ENCODE results near the gene TNS3.

Gene TNS3

GRCh38 chr7:47342296-47343060 is 239.4 kb downstream of the TNS3 start:
- H3K27ac ChIP-seq (ENCODE audit: low read length) = no peak overlapping the region
- no peak overlapping the region for H3K4me3 ChIP-seq (ENCODE audit: low read length)

DNA sequence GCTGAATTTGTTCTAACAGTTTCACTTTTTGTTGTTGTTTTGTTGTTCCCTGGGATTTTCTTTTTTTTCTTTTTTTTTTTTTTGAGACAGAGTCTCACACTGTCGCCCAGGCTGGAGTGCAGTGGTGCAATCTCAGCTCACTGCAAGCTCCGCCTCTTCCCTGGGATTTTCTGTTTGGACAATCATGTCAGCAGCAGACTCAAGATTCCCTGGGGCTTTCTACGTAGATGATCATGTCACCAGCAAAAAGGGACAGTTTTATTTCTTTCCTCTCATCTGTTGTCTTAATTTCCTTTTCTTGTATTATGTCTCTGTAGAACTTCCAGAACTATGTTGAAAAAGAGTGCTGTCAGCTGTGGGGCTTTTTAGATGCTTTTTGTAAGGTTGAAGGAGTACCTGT is 241.4 kb downstream of the TNS3 start:
- Histone ChIP-seq H3K27ac (ENCODE audit: low read length) (no peak overlapping the region), H3K36me3 (ENCODE audit: control insufficient read depth, low read depth, low read length) (no peaks in the 10 kb centered on the region), H3K9me3 (ENCODE audit: control insufficient read depth, low read depth, low read length) (no peaks in the 10 kb centered on the region), H3K27me3 (ENCODE audit: control insufficient read depth, insufficient read depth, low read length) (no peaks in the 10 kb centered on the region), H3K4me3 (ENCODE audit: low read length) (no peak overlapping the region), H3K9ac (ENCODE audit: low read length) (no peak overlapping the region), H3K4me1 (ENCODE audit: control insufficient read depth, low read depth, low read length) (no peaks in the 10 kb centered on the region)

More at GRCh38 chr7:47342296-47343060, 239.4 kb downstream of the TNS3 start:
- Histone ChIP-seq H3K27me3 (ENCODE audit: control insufficient read depth, insufficient read depth, low read length) (no peaks in the 10 kb centered on the region), H3K9ac (ENCODE audit: low read length) (no peak overlapping the region), H3K4me1 (ENCODE audit: control insufficient read depth, low read depth, low read length) (no peaks in the 10 kb centered on the region), H3K36me3 (ENCODE audit: control insufficient read depth, low read depth, low read length) (no peaks in the 10 kb centered on the region), H3K9me3 (ENCODE audit: control insufficient read depth, low read depth, low read length) (no peaks in the 10 kb centered on the region)

DNA sequence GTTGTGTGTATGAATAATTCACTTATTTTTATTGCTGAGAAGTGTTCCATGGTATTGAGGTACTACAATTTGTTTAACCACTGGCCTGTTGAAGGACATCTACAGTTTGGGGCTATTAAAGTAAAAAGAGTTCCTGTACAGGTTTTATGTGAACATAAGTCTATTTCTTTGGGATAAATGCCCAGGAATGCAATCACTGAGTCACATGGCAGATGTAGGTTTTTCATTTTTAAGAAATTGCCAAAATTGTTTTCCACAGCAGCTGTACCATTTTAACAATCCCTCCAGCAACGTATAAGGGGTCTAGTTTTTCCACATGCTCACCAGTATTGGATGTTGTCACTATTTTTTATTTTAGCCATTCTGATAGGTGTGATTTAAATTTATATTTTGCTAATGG is 243.9 kb downstream of the TNS3 start:
- Histone ChIP-seq H3K9me3 (ENCODE audit: control insufficient read depth, low read depth, low read length) (no peaks in the 10 kb centered on the region), H3K4me3 (ENCODE audit: low read length) (no peak overlapping the region), H3K27ac (ENCODE audit: low read length) (no peak overlapping the region), H3K36me3 (ENCODE audit: control insufficient read depth, low read depth, low read length) (no peaks in the 10 kb centered on the region), H3K9ac (ENCODE audit: low read length) (no peak overlapping the region), H3K4me1 (ENCODE audit: control insufficient read depth, low read depth, low read length) (peaks cover 4% of the 10 kb centered on the region), H3K27me3 (ENCODE audit: control insufficient read depth, insufficient read depth, low read length) (no peaks in the 10 kb centered on the region)

DNA sequence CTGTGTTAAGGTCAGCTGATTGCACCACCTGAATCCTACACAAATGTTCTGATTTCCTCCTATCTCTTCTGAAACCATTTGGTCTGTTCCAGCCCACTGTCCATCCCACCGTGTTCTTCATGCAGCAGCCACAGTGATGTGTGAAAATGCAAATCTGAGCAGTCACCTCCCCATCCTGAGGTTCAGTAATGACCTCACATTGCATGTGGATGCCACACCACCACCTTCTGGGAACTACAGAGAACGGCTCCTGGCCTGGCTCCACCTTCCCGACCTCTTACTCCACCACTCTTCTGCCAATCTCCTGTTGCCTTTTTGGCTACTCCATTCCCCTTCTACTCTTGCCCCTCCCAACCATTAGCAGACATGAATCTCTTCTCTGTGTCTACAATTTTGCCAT is 244.4 kb downstream of the TNS3 start:
- Histone ChIP-seq H3K27ac (ENCODE audit: low read length) (no peak overlapping the region), H3K27me3 (ENCODE audit: control insufficient read depth, insufficient read depth, low read length) (no peaks in the 10 kb centered on the region), H3K4me1 (ENCODE audit: control insufficient read depth, low read depth, low read length) (peaks cover 9% of the 10 kb centered on the region), H3K9ac (ENCODE audit: low read length) (no peak overlapping the region), H3K9me3 (ENCODE audit: control insufficient read depth, low read depth, low read length) (no peaks in the 10 kb centered on the region), H3K36me3 (ENCODE audit: control insufficient read depth, low read depth, low read length) (no peaks in the 10 kb centered on the region), H3K4me3 (ENCODE audit: low read length) (no peak overlapping the region)

DNA sequence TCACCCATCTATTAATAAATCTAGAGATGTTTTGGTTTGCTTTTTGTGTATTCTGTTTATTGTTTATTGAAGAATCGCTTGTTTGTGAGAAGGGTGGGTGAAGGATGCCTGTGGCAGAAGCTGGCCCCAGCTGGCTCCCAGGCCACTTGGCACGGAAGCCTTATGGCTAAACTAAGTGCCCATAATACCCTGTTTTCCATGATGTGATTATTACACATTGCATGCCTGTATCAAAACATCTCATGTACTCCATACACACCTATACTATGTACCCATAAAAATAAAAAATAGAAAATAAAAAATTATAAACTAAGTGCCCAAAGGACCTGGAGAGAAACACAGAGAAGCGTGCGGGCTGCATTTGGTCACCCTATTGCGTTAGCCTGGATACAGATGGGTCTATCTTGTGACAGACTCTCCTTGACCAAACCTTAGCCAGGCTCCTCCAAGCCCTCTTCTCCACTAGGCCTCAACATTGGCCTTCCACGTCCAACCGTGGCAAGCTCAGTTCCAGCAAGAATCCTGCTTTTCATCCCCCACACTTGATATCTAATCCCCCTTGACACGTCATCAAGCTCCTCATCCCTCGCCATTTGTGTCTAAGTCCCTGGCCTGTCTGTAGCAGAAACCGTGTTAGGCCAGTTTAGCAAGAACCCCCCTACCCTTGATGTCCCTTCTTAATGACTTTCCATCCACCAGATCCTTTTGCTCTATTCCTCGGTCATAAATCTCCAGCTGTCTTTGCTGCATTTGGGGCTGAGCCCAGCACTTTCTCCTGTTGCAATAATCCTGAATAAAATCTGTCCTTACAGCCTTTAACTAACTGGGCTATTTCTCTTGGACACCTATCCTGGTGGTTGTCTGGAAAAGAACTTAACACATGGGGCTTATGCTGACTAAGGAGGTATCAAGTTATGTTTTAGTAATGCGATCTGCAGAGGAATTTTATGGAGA is 245.2 kb downstream of the TNS3 start:
- H3K36me3 ChIP-seq (ENCODE audit: control insufficient read depth, low read depth, low read length) = no peaks in the 10 kb centered on the region
- no peaks in the 10 kb centered on the region for H3K27me3 ChIP-seq (ENCODE audit: control insufficient read depth, insufficient read depth, low read length)
- H3K27ac ChIP-seq (ENCODE audit: low read length) = no peak overlapping the region
- H3K4me1 ChIP-seq (ENCODE audit: control insufficient read depth, low read depth, low read length) = peaks cover 17% of the 10 kb centered on the region
- H3K9ac ChIP-seq (ENCODE audit: low read length) = no peak overlapping the region
- no peaks in the 10 kb centered on the region for H3K9me3 ChIP-seq (ENCODE audit: control insufficient read depth, low read depth, low read length)
- no peak overlapping the region for H3K4me3 ChIP-seq (ENCODE audit: low read length)

DNA sequence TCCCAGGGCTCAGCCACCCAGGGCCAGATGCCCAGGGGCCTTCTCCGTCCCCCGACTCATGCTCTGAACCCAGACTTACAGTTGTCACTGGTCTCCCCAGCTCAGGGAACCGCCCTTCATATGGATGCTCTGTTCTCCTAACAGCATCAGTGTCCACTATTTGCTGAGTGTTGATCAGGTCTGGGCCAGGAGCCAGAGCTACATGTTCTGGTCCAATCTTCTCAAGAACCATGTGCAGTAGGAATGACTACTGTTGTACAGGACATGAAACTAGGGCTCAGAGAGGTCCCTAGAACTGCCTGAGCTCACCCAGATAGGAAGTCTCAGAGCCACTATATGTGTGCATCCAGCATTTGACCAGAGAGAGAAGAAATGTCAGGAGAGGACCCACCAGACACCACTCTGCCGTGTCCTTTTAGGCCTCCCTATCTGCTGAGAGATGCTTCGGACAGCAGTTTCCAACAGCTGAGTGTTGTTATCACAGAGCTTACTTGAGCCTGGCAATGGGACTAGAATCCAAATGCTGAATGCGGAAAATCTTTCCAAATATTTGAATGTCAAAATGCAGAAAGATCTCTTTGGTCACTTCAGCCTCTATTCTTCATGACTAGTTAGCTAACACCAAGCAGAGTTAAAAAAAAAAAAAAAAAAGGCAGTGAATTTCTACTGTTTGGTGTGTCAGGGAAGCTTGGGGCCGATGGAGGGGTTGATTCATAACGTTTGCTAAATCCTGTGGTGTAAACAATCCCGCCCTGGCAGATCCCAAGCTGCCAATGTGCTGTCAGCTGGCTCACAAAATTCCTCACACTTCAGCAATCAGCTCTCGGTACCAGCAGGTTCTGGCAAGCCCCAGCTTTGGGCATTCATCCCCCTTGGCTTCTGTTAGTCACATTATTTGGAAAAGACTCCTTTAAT is 246.1 kb downstream of the TNS3 start:
- H3K4me3 ChIP-seq (ENCODE audit: low read length) = no peak overlapping the region
- no peak overlapping the region for H3K9ac ChIP-seq (ENCODE audit: low read length)
- no peaks in the 10 kb centered on the region for H3K9me3 ChIP-seq (ENCODE audit: control insufficient read depth, low read depth, low read length)
- no peak overlapping the region for H3K27ac ChIP-seq (ENCODE audit: low read length)
- no peaks in the 10 kb centered on the region for H3K27me3 ChIP-seq (ENCODE audit: control insufficient read depth, insufficient read depth, low read length)
- H3K36me3 ChIP-seq (ENCODE audit: control insufficient read depth, low read depth, low read length) = no peaks in the 10 kb centered on the region
- peaks cover 20% of the 10 kb centered on the region for H3K4me1 ChIP-seq (ENCODE audit: control insufficient read depth, low read depth, low read length)

DNA sequence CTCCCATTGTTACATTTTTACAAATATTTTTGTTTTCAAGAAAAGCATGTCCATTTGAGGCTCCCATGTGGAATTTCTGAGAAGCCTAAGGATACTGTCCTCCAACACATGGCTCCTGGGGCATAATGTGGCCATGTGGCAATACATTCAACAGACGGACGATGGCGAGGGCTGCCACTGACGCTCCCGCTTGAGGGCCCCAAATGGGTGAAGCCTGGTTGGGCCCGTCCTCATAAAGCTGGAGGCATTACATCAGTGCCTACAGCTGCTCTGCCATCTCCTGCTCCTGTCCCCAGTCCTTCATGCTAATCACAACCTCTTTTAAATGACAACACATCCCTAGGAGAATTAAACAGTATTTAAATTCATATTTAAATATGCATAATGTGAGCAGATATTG is 246.8 kb downstream of the TNS3 start:
- Histone ChIP-seq H3K4me1 (ENCODE audit: control insufficient read depth, low read depth, low read length) (peaks cover 20% of the 10 kb centered on the region), H3K9me3 (ENCODE audit: control insufficient read depth, low read depth, low read length) (no peaks in the 10 kb centered on the region), H3K4me3 (ENCODE audit: low read length) (no peak overlapping the region)

DNA sequence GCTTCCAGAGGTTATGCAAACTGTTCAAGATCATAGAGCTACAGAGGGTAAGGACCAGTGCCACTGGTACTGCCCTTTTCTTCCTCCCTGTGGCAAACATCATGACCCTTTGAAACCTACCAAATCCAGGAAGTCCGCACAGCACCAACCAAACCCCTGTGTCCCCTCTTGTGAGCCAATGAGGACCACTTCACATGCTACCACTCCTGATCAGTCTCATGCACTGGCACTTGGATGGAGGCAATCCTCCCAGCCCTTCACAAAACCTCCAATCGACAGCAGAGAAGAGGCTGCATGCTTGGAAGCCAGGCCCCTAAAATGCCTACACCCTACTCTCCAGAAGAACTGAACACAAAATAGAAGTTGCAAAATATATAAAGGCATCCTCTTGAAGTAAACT is 248.0 kb downstream of the TNS3 start:
- Histone ChIP-seq H3K36me3 (ENCODE audit: control insufficient read depth, low read depth, low read length) (no peaks in the 10 kb centered on the region), H3K4me3 (ENCODE audit: low read length) (no peak overlapping the region), H3K9ac (ENCODE audit: low read length) (no peak overlapping the region), H3K27ac (ENCODE audit: low read length) (no peak overlapping the region), H3K9me3 (ENCODE audit: control insufficient read depth, low read depth, low read length) (no peaks in the 10 kb centered on the region), H3K27me3 (ENCODE audit: control insufficient read depth, insufficient read depth, low read length) (no peaks in the 10 kb centered on the region), H3K4me1 (ENCODE audit: control insufficient read depth, low read depth, low read length) (peaks cover 21% of the 10 kb centered on the region)

More for the DNA sequence above, 246.8 kb downstream of the TNS3 start:
- no peak overlapping the region for H3K9ac ChIP-seq (ENCODE audit: low read length)
- H3K36me3 ChIP-seq (ENCODE audit: control insufficient read depth, low read depth, low read length) = no peaks in the 10 kb centered on the region
- no peaks in the 10 kb centered on the region for H3K27me3 ChIP-seq (ENCODE audit: control insufficient read depth, insufficient read depth, low read length)
- no peak overlapping the region for H3K27ac ChIP-seq (ENCODE audit: low read length)

DNA sequence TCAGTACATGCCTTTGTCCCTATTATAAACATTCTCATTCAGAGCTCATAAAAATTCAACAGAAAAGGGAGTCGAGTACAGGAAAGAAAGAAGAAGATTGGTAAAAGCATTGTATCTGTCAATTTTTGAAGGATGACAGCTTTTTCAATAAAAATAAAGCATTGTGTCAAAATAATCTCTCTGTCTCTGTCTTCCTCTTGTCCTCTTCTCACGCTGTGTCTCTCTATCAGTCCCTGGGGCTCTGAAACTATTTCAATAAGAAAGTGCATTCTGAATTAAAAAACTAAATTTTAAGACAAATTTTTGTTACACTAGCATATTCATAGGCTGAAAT is 248.4 kb downstream of the TNS3 start:
- H3K9ac ChIP-seq (ENCODE audit: low read length) = no peak overlapping the region
- no peaks in the 10 kb centered on the region for H3K9me3 ChIP-seq (ENCODE audit: control insufficient read depth, low read depth, low read length)
- H3K4me1 ChIP-seq (ENCODE audit: control insufficient read depth, low read depth, low read length) = peaks cover 26% of the 10 kb centered on the region
- H3K4me3 ChIP-seq (ENCODE audit: low read length) = no peak overlapping the region
- no peak overlapping the region for H3K27ac ChIP-seq (ENCODE audit: low read length)
- H3K36me3 ChIP-seq (ENCODE audit: control insufficient read depth, low read depth, low read length) = no peaks in the 10 kb centered on the region
- H3K27me3 ChIP-seq (ENCODE audit: control insufficient read depth, insufficient read depth, low read length) = no peaks in the 10 kb centered on the region

- no peak overlapping the region for H3K9ac ChIP-seq (ENCODE audit: low read length)
- no peaks in the 10 kb centered on the region for H3K9me3 ChIP-seq (ENCODE audit: control insufficient read depth, low read depth, low read length)
- no peak overlapping the region for H3K27ac ChIP-seq (ENCODE audit: low read length)
- H3K36me3 ChIP-seq (ENCODE audit: control insufficient read depth, low read depth, low read length) = no peaks in the 10 kb centered on the region
- no peak overlapping the region for H3K4me3 ChIP-seq (ENCODE audit: low read length)
- H3K27me3 ChIP-seq (ENCODE audit: control insufficient read depth, insufficient read depth, low read length) = no peaks in the 10 kb centered on the region
- peaks cover 29% of the 10 kb centered on the region for H3K4me1 ChIP-seq (ENCODE audit: control insufficient read depth, low read depth, low read length)
Observed at GRCh38 chr7:47332681-47333553, 249.0 kb downstream of the TNS3 start.
